SK-N-SH treated with all-trans-retinoic acid at 6 μM for 48 hours (cell line): ENCODE data around the gene KCNJ2.

Experiments used
- ATAC-seq: fragments of 200-7000 bp; cut with Tn5 transposase; 3 replicates; pipeline ENCODE4 v1.9.1; 2020; ENCODE audit warnings: mild to moderate bottlenecking, moderate library complexity
- ARNTL ChIP-seq: fragments of 450-650 bp; formaldehyde crosslinking; IDR thresholded peaks from 2 replicates; pipeline ENCODE4 v1.5.0; 2020; ENCODE audit warnings: low read depth, mild to moderate bottlenecking, moderate library complexity, borderline replicate concordance
- BACH2 ChIP-seq: fragments of 250-450 bp; sonication (Bioruptor Pico); IDR thresholded peaks from 2 replicates; pipeline ENCODE4 v1.9.0; 2021; ENCODE audit warnings: mild to moderate bottlenecking, borderline replicate concordance
- CSDC2 ChIP-seq: fragments of 250-450 bp; sonication (Bioruptor Pico); IDR thresholded peaks from 2 replicates; pipeline ENCODE4 v1.5.0; 2020; ENCODE audit warnings: mild to moderate bottlenecking, moderate library complexity
- CSRNP3 ChIP-seq: fragments of 250-450 bp; sonication (Bioruptor Pico); IDR thresholded peaks from 2 replicates; pipeline ENCODE4 v1.5.1; 2021; ENCODE audit warnings: mild to moderate bottlenecking, moderate library complexity
- ESRRG ChIP-seq: fragments of 250-450 bp; sonication (Bioruptor Pico); IDR thresholded peaks from 2 replicates; pipeline ENCODE4 v1.6.1; 2021; ENCODE audit warnings: mild to moderate bottlenecking
- GLIS3 ChIP-seq: fragments of 250-450 bp; sonication (Bioruptor Pico); IDR thresholded peaks from 2 replicates; pipeline ENCODE4 v1.5.0; 2020; ENCODE audit warnings: mild to moderate bottlenecking, moderate library complexity
- ISL1 ChIP-seq: fragments of 250-450 bp; sonication (Bioruptor Pico); IDR thresholded peaks from 2 replicates; pipeline ENCODE4 v2.1.2; 2022; ENCODE audit warnings: mild to moderate bottlenecking, moderate library complexity
- OSR1 ChIP-seq: fragments of 250-450 bp; sonication (Bioruptor Pico); IDR thresholded peaks from 2 replicates; pipeline ENCODE4 v1.8.0; 2022; ENCODE audit warnings: moderate library complexity, mild to moderate bottlenecking, inconsistent platforms
- PATZ1 ChIP-seq: fragments of 250-450 bp; sonication (Bioruptor Pico); IDR thresholded peaks from 2 replicates; pipeline ENCODE4 v1.8.0; 2020; ENCODE audit warnings: mild to moderate bottlenecking, moderate library complexity, borderline replicate concordance
- PPARA ChIP-seq: fragments of 250-450 bp; sonication (Bioruptor Pico); IDR thresholded peaks from 2 replicates; pipeline ENCODE4 v1.5.0; 2020; ENCODE audit warnings: mild to moderate bottlenecking, borderline replicate concordance
- SNAI2 ChIP-seq: fragments of 250-450 bp; sonication (Bioruptor Pico); IDR thresholded peaks from 2 replicates; pipeline ENCODE4 v1.5.0; 2020; ENCODE audit warnings: mild to moderate bottlenecking, moderate library complexity
- TCF4 ChIP-seq: fragments of 250-450 bp; sonication (Bioruptor Pico); IDR thresholded peaks from 2 replicates; pipeline ENCODE4 v1.8.0; 2021; ENCODE audit warnings: mild to moderate bottlenecking, moderate library complexity, borderline replicate concordance
- ZC3H10 ChIP-seq: fragments of 250-450 bp; sonication (Bioruptor Pico); IDR thresholded peaks from 2 replicates; pipeline ENCODE4 v1.5.1; 2021; ENCODE audit warnings: mild to moderate bottlenecking, moderate library complexity
- ZFP3 ChIP-seq: fragments of 250-450 bp; sonication (Bioruptor Pico); IDR thresholded peaks from 2 replicates; pipeline ENCODE4 v1.5.0; 2020; ENCODE audit warnings: mild to moderate bottlenecking, moderate library complexity
- ZFP30 ChIP-seq: fragments of 450-650 bp; formaldehyde crosslinking; IDR thresholded peaks from 2 replicates; pipeline ENCODE4 v1.5.0; 2022; ENCODE audit warnings: mild to moderate bottlenecking, moderate library complexity
- ZNF565 ChIP-seq: fragments of 450-650 bp; formaldehyde crosslinking; conservative IDR thresholded peaks from 2 replicates; pipeline ENCODE4 v1.5.0; 2020; ENCODE audit warnings: low read depth, mild to moderate bottlenecking, moderate library complexity
- ZNF70 ChIP-seq: fragments of 450-650 bp; formaldehyde crosslinking; IDR thresholded peaks from 2 replicates; pipeline ENCODE4 v1.5.0; 2020; ENCODE audit warnings: mild to moderate bottlenecking, moderate library complexity
- ZNF8 ChIP-seq: fragments of 450-650 bp; formaldehyde crosslinking; IDR thresholded peaks from 2 replicates; pipeline ENCODE4 v1.5.0; 2020; ENCODE audit warnings: mild to moderate bottlenecking, moderate library complexity

Gene KCNJ2

DNA sequence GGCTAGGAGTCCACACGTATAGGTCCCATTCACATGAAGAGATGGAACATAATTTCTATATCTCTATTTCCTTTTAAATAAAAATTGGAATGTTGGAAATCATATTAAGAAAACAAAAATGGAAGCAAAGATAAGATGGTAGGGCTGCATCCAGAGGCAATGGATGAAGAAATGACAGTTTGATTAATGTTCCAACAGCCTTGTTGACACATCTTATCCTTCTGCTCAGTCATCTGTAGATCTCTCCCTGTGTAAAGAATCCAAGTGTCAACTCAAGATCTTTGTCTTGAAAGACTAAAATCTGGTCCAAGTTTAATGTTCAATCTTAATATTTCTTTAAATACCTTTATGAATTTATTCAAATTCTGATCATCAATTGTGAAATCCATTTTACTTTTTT lies 7.8 kb upstream of the KCNJ2 start (continued):
- TF ChIP-seq TCF4 (CRISPR knock-in tag) (no peak), ISL1 (CRISPR knock-in tag) (no peak)

GRCh38 chr17:70165383-70165782 lies 3.9 kb upstream of the KCNJ2 start:
- peak; percentile 20; the same call in 1 of the 2 replicates for TF ChIP-seq ISL1 (CRISPR knock-in tag)
- no peak for TF ChIP-seq TCF4 (CRISPR knock-in tag)
- TF ChIP-seq, all 23 proteins: peak for 1
- ATAC-seq = no peak

- TF ChIP-seq PATZ1 (no peak), PPARA (no peak), ZNF565 (CRISPR knock-in tag) (no peak), ZFP3 (CRISPR knock-in tag) (no peak), ZNF8 (CRISPR knock-in tag) (no peak), OSR1 (no peak)
- ATAC-seq = no peak
Measured at GRCh38 chr17:70166615-70167014, 2.7 kb upstream of the KCNJ2 start.

- no peak for TF ChIP-seq CSDC2 (CRISPR knock-in tag)
- ATAC-seq = peak; percentile 75
Measured at GRCh38 chr17:70168044-70168976, 1.0 kb upstream of the KCNJ2 start.

DNA sequence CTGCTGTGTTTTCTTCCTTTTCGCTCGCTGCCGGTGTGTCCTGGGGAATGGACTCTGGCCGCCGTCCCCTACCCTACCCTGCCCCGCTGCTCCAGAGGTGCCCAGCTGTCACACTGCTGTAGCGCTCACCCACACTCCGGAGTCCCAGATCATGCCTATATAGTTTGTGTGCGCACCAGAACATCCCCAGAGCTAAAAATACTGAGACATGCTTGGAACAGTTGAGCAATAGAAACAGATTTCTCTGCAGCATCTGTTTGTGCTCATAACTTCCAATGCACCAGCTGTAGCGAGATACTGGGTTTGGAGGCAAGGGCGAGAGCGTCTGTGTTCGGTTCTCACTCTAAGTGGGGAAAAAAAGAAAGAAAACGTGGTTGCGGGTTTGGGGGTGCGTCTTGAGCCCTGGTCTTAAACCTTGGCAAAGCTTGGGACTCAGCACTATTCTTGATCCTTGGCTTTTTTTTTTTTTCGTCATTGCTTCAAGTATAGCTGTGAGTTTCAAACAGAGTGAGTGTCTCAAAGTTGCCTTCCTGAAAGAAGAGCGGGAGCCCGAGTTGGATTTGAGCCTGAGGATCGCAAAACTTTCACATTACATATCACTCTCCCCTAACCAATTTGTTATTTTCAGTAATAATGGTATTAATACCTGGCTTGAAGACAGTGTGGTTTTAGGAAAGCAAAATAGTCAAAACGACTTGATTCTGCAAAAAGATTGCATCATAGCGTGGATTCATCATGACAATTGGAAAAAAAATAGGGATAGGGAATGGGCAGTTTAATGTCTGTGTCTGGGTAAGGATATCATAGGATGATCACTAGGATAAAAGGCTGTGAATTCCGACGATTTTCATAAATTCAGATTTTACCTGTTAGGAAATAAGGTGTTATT lies 621 bp downstream of the KCNJ2 start:
- TF ChIP-seq ZC3H10 = no peak
- 0 out of 2 replicates have a peak, but pooled peaks have one; percentile 14 for TF ChIP-seq TCF4 (CRISPR knock-in tag)
- ATAC-seq = peak; percentile 29

- ATAC-seq = no peak
- TF ChIP-seq ZNF70 (CRISPR knock-in tag) = no peak
- no peak for TF ChIP-seq GLIS3 (CRISPR knock-in tag)
- TF ChIP-seq PATZ1 = no peak
- TF ChIP-seq BACH2 (CRISPR knock-in tag) = no peak
- TF ChIP-seq PPARA = no peak
- no peak for TF ChIP-seq SNAI2 (CRISPR knock-in tag)
- TF ChIP-seq ARNTL (CRISPR knock-in tag) = no peak
- no peak for TF ChIP-seq ZC3H10
- TF ChIP-seq CSRNP3 (CRISPR knock-in tag) = no peak
- no peak for TF ChIP-seq TCF4 (CRISPR knock-in tag)
- TF ChIP-seq ZNF565 (CRISPR knock-in tag) = no peak
- TF ChIP-seq ESRRG = no peak
- TF ChIP-seq CSDC2 (CRISPR knock-in tag) = no peak
- no peak for TF ChIP-seq ZFP30 (CRISPR knock-in tag)
- TF ChIP-seq OSR1 = no peak
Measured at GRCh38 chr17:70171159-70171558, 1.8 kb downstream of the KCNJ2 start.
